SU-DHL-6 (cell line): ENCODE measurements around the gene AKIRIN1.

Experiments used
- CTCF ChIP-seq: fragments of 200-600 bp; sonication (generic); IDR thresholded peaks from one replicate; pipeline ENCODE4 v1.5.1; 2017; ENCODE audit warnings: antibody characterized with exemption, mild to moderate bottlenecking, low read length, moderate library complexity; ENCODE audit not compliant: insufficient read depth, poor library complexity, severe bottlenecking
- EZH2phosphoT487 ChIP-seq: fragments of 200-600 bp; sonication (generic), shearing (Covaris generic); conservative IDR thresholded peaks from 2 replicates; pipeline ENCODE4 v1.6.1; 2018; ENCODE audit warnings: mild to moderate bottlenecking, antibody characterized with exemption, low read length, moderate library complexity, mixed read lengths

- TF ChIP-seq CTCF (no peak), EZH2phosphoT487 (no peak)
These were observed 17.2 kb upstream of the AKIRIN1 start for GRCh38 chr1:38973659-38974437.
